SK-N-SH (cell line): Measurements from ENCODE around the gene DDX41. TPM values are rescaled to one million over a fixed set of nuclear protein-coding genes. Genes with fewer than 3 reads are reported as not detected.

Source experiments
- CTCF ChIA-PET: fragments of 300-600, 350-600 bp; formaldehyde crosslinking; extraction: SDS; loops from one replicate; lab custom pipeline; 2021; lab: Yijun Ruan, JAX
- POLR2A ChIA-PET: fragments of 350-600 bp; sonication (Branson Sonifier 250); formaldehyde crosslinking; extraction: SDS; loops from one replicate; lab custom pipeline; 2020; ENCODE audit warnings: antibody characterized with exemption, inconsistent platforms; lab: Yijun Ruan, JAX
- DNase-seq: peaks from one replicate; pipeline ENCODE4 v3.0.0; 2012
- H2AFZ ChIP-seq: fragments of 200-600 bp; sonication (generic); 2 replicates; pipeline ENCODE4 v1.8.1; 2016; ENCODE audit warnings: antibody characterized with exemption, mild to moderate bottlenecking, low read depth
- H3F3A ChIP-seq: fragments of 200-600 bp; sonication (generic); replicated peaks from 2 replicates; pipeline ENCODE3; 2016; ENCODE audit warnings: antibody characterized with exemption, mild to moderate bottlenecking; ENCODE audit not compliant: insufficient read depth
- H3K27ac ChIP-seq, 2 experiments: fragments of 200-500 bp in 1 of 2; fragments of 200-600 bp in 1 of 2; sonication (Bioruptor generic) in 1 of 2; sonication (generic), shearing (Covaris generic) in 1 of 2; 2 replicates each; pipeline versions ENCODE4 v1.5.1 to v1.6.1; 2014 to 2016; ENCODE audit warnings: low read depth in 2 of 2, inconsistent platforms in 1 of 2, low read length in 1 of 2, mild to moderate bottlenecking in 1 of 2, mixed read lengths in 1 of 2
- H3K27me3 ChIP-seq: fragments of 200-600 bp; sonication (generic), shearing (Covaris generic); 2 replicates; pipeline ENCODE4 v1.6.1; 2016; ENCODE audit warnings: mixed run types; ENCODE audit not compliant: insufficient read depth
- H3K36me3 ChIP-seq, 2 experiments: fragments of 200-500 bp in 1 of 2; fragments of 200-600 bp in 1 of 2; sonication (Bioruptor generic) in 1 of 2; sonication (generic) in 1 of 2; replicated peaks in 1 of 2; 2 replicates each; pipeline versions ENCODE3 to v1.5.1; 2014 to 2016; ENCODE audit warnings: low read length in 1 of 2, mild to moderate bottlenecking in 1 of 2; ENCODE audit not compliant: insufficient read depth in 2 of 2, control insufficient read depth in 1 of 2
- H3K4me1 ChIP-seq, 2 experiments: fragments of 200-500 bp in 1 of 2; fragments of 200-600 bp in 1 of 2; sonication (Bioruptor generic) in 1 of 2; sonication (generic), shearing (Covaris generic) in 1 of 2; 2 replicates each; pipeline versions ENCODE4 v1.5.1 to v1.6.1; 2014 to 2016; ENCODE audit warnings: low read depth in 1 of 2, low read length in 1 of 2, mixed run types in 1 of 2; ENCODE audit not compliant: insufficient read depth in 2 of 2, control insufficient read depth in 1 of 2
- H3K4me2 ChIP-seq: fragments of 200-600 bp; sonication (generic), shearing (Covaris generic); 2 replicates; pipeline ENCODE4 v1.6.1; 2017; ENCODE audit warnings: mixed run types
- H3K4me3 ChIP-seq, 2 experiments: fragments of 200-500 bp in 1 of 2; fragments of 200-600 bp in 1 of 2; sonication (Bioruptor generic) in 1 of 2; sonication (generic), shearing (Covaris generic) in 1 of 2; 2 replicates each; pipeline versions ENCODE4 v1.5.1 to v1.8.1; 2014 to 2016; ENCODE audit warnings: low read depth in 2 of 2, inconsistent platforms in 1 of 2, low read length in 1 of 2, mild to moderate bottlenecking in 1 of 2, mixed read lengths in 1 of 2, moderate library complexity in 1 of 2
- H3K79me2 ChIP-seq: fragments of 200-600 bp; sonication (generic); 2 replicates; pipeline ENCODE4 v1.8.1; 2017; ENCODE audit warnings: mild to moderate bottlenecking; ENCODE audit not compliant: insufficient read depth
- H3K9ac ChIP-seq: fragments of 200-600 bp; sonication (generic); 2 replicates; pipeline ENCODE4 v1.6.1; 2017; ENCODE audit warnings: mixed run types
- H3K9me2 ChIP-seq: fragments of 200-600 bp; sonication (generic); 2 replicates; pipeline ENCODE4 v1.6.1; 2017; ENCODE audit warnings: mixed run types
- H3K9me3 ChIP-seq: fragments of 200-600 bp; sonication (generic); 2 replicates; pipeline ENCODE4 v1.6.1; 2017; ENCODE audit warnings: mixed run types, mild to moderate bottlenecking, moderate library complexity
- H4K20me1 ChIP-seq: fragments of 200-600 bp; sonication (generic); 2 replicates; pipeline ENCODE4 v1.6.1; 2017; ENCODE audit warnings: mild to moderate bottlenecking, mixed run types; ENCODE audit not compliant: insufficient read depth
- EP300 ChIP-seq, 2 experiments: IDR thresholded peaks; 2 replicates each; pipeline versions ENCODE4 v1.4.0 to v1.6.1; 2012; ENCODE audit warnings: borderline replicate concordance in 1 of 2, low read depth in 1 of 2, low read length in 1 of 2
- GATA2 ChIP-seq: sonication (generic); formaldehyde crosslinking; IDR thresholded peaks from 2 replicates; pipeline ENCODE4 v1.5.0; 2020; ENCODE audit warnings: mild to moderate bottlenecking, missing genetic modification reagents
- MXI1 ChIP-seq: IDR thresholded peaks from 2 replicates; pipeline ENCODE4 v1.6.1; 2012; ENCODE audit warnings: mild to moderate bottlenecking, low read depth, low read length, improper control_type of control experiment
- NFIC ChIP-seq: IDR thresholded peaks from 2 replicates; pipeline ENCODE4 v1.4.0; 2012; ENCODE audit warnings: borderline replicate concordance
- NRF1 ChIP-seq: IDR thresholded peaks from 2 replicates; pipeline ENCODE4 v1.6.1; 2012; ENCODE audit warnings: low read depth, mild to moderate bottlenecking, low read length
- POLR2AphosphoS5 ChIP-seq: IDR thresholded peaks from 2 replicates; pipeline ENCODE4 v1.6.1; 2012; ENCODE audit warnings: low read depth, low read length
- RCOR1 ChIP-seq: fragments of 150-350 bp; IDR thresholded peaks from 2 replicates; pipeline ENCODE4 v1.6.1; 2017; ENCODE audit warnings: antibody characterized with exemption, low read length
- REST ChIP-seq: IDR thresholded peaks from 2 replicates; pipeline ENCODE4 v1.6.1; 2012; ENCODE audit warnings: mild to moderate bottlenecking, low read depth, low read length, moderate library complexity
- RFX5 ChIP-seq: IDR thresholded peaks from 2 replicates; pipeline ENCODE4 v1.6.1; 2012; ENCODE audit warnings: mild to moderate bottlenecking, improper control_type of control experiment, low read length
- RXRA ChIP-seq: IDR thresholded peaks from 2 replicates; pipeline ENCODE4 v1.4.0; 2012; ENCODE audit warnings: low read depth, mild to moderate bottlenecking, borderline replicate concordance
- SIN3A ChIP-seq: IDR thresholded peaks from 2 replicates; pipeline ENCODE4 v1.6.1; 2012; ENCODE audit warnings: low read depth, mild to moderate bottlenecking, low read length, moderate library complexity, borderline replicate concordance
- SMC3 ChIP-seq: IDR thresholded peaks from 2 replicates; pipeline ENCODE4 v1.6.1; 2012; ENCODE audit warnings: low read depth, low read length, improper control_type of control experiment
- TAF1 ChIP-seq: IDR thresholded peaks from 2 replicates; pipeline ENCODE4 v1.6.1; 2012; ENCODE audit warnings: low read depth, mild to moderate bottlenecking, low read length, moderate library complexity, borderline replicate concordance
- TCF12 ChIP-seq: IDR thresholded peaks from 2 replicates; pipeline ENCODE4 v1.4.0; 2012
- TEAD4 ChIP-seq: IDR thresholded peaks from 2 replicates; pipeline ENCODE4 v1.4.0; 2012; ENCODE audit warnings: mild to moderate bottlenecking, borderline replicate concordance; ENCODE audit not compliant: insufficient read depth
- YY1 ChIP-seq: IDR thresholded peaks from 2 replicates; pipeline ENCODE4 v1.4.0; 2012; ENCODE audit warnings: low read depth, mild to moderate bottlenecking
- WGBS: methylation state at CpG from one replicate; pipeline ENCODE4 v1.1.6; 2017; ENCODE audit warnings: low lambda C conversion rate; 5-methylcytosine and 5-hydroxymethylcytosine counted together
- polyA plus RNA-seq, 3 experiments: library from polyadenylated mRNA; depleted of rRNA; stranded (reverse); fragments of >200 nt; gene quantifications; 2 replicates each; pipeline ENCODE4 v1.2.3, GENCODE V29; 2012

DDX41 gene
- polyA plus RNA-seq, 1 of the 3 experiments (the other 2 are of a cell fraction): 176 TPM

- TF ChIP-seq RXRA: no peak
- no peak for TF ChIP-seq RFX5
Measured at GRCh38 chr5:177498013-177498787, 18.6 kb downstream of the DDX41 start (continued).

- DNase-seq: peak; percentile 98
- Histone ChIP-seq H3K4me2 (peak within 1 kb of the TSS; percentile 94), H3K27me3 (no peaks in the 10 kb centered on the region), H3K9me3 (no peaks in the 10 kb centered on the region), H3K4me1 (peaks cover 32 to 62% of the 10 kb centered on the region in 2 experiments; a peak in 3 of 4 replicates), H4K20me1 (peaks cover 39% of the 10 kb centered on the region), H3K36me3 (peaks cover 13 to 18% of the 10 kb centered on the region in 2 experiments), H3K79me2 (peaks cover 46% of the 10 kb centered on the region), H3K9me2 (no peaks in the 10 kb centered on the region), H2AFZ (peak within 1 kb of the TSS; percentile 59), H3K4me3 (peak within 1 kb of the TSS; percentile 83 to 94), H3F3A (peaks cover 23% of the 10 kb centered on the region), H3K27ac (peak within 1 kb of the TSS; percentile 80 to 94), H3K9ac (peak within 1 kb of the TSS; percentile 93)
- TF ChIP-seq SMC3 (peak; percentile 6; the same call in 1 of the 2 replicates), NRF1 (no peak), RCOR1 (peak; percentile 59; the same call in 1 of the 2 replicates), POLR2AphosphoS5 (peak; percentile 98), TAF1 (peak; percentile 98), EP300 (IDR thresholded peaks at IDR 0.05; ENCODE audit: borderline replicate concordance in 1 of 2, low read depth in 1 of 2, low read length in 1 of 2) (no peak), SIN3A (peak; percentile 36; the same call in 1 of the 2 replicates), GATA2 (CRISPR knock-in tag) (no peak), TCF12 (peak; percentile 13; the same call in 1 of the 2 replicates), TEAD4 (no peak), RFX5 (no peak), YY1 (0 out of 2 replicates have a peak, but pooled peaks have one; percentile 24), REST (peak; percentile 69), MXI1 (peak; percentile 47; the same call in 1 of the 2 replicates), NFIC (peak; percentile 17; the same call in 1 of the 2 replicates)
- ChIA-PET CTCF (interaction anchor here (1.1 to 15.9 kb wide), 10 partner anchors 18 to 303 kb away, joined by 3 to 228 read pairs (median 10); partner anchors contain the start of genes DBN1 and PRR7), POLR2A (interaction anchor here (0.6 to 6.7 kb wide), 8 partner anchors 19 to 94 kb away, joined by 3 to 43 read pairs (median 4); partner anchors contain the start of gene DDX41)
- 6% methylated on average over 18 of the region's 73 CpGs for WGBS
Measured at GRCh38 chr5:177497292-177498012, 19.3 kb downstream of the DDX41 start, which contains the start of gene PDLIM7. Gene PDLIM7, minus strand, starts transcription at chr5:177497604. Its CDS starts 1,092 bp downstream, at chr5:177496512.
